CD4-positive, alpha-beta T cell (primary cell): ENCODE results near the gene SHF. TPM values are rescaled to one million over a fixed set of nuclear protein-coding genes. Genes with fewer than 3 reads are reported as not detected.

Source experiments
- ATAC-seq: fragments of 200-7000 bp; cut with Tn5 transposase; one replicate; pipeline ENCODE4 v1.10.0; 2022; ENCODE audit warnings: mild to moderate bottlenecking; ENCODE audit not compliant: poor library complexity
- CTCF ChIA-PET: fragments of 350-600 bp; sonication (Branson Sonifier 250); formaldehyde crosslinking; loops from one replicate; lab custom pipeline; 2021; ENCODE audit warnings: antibody characterized with exemption, inconsistent platforms; lab: Charles Lee
- POLR2A ChIA-PET: fragments of 350-600 bp; sonication (Branson Sonifier 250); formaldehyde crosslinking; loops from one replicate; lab custom pipeline; 2021; ENCODE audit warnings: antibody characterized with exemption, inconsistent platforms; lab: Charles Lee
- DNase-seq, 14 experiments: peaks; one replicate each; pipeline ENCODE4 v3.0.0-alpha.2; 2013 to 2020; ENCODE audit warnings: mixed read lengths in 2 of 14
- H3K27ac ChIP-seq, 2 donors: one replicate each; pipeline versions ENCODE4 v1.5.1 to v1.7.0; 2013; ENCODE audit warnings: low read length in 2 of 2, low read depth in 1 of 2, mild to moderate bottlenecking in 1 of 2
- H3K27me3 ChIP-seq, 2 experiments: 1 replicate in 1 of 2; 2 replicates in 1 of 2; pipeline versions ENCODE4 v1.6.1 to v1.7.0; 2013; ENCODE audit warnings: low read length in 2 of 2, control low read depth in 1 of 2, mild to moderate bottlenecking in 1 of 2, moderate library complexity in 1 of 2; ENCODE audit not compliant: insufficient read depth in 2 of 2, control insufficient read depth in 1 of 2
- H3K36me3 ChIP-seq: one replicate; pipeline ENCODE4 v1.6.1; 2013; ENCODE audit warnings: low read length, control low read depth; ENCODE audit not compliant: insufficient read depth
- H3K4me1 ChIP-seq: one replicate; pipeline ENCODE4 v1.6.1; 2013; ENCODE audit warnings: low read length, control low read depth; ENCODE audit not compliant: insufficient read depth
- H3K4me3 ChIP-seq: one replicate; pipeline ENCODE4 v1.5.1; 2013; ENCODE audit warnings: mild to moderate bottlenecking, low read length, moderate library complexity
- H3K9me3 ChIP-seq, 2 experiments: 1 replicate in 1 of 2; 2 replicates in 1 of 2; pipeline versions ENCODE4 v1.6.1 to v1.7.0; 2013; ENCODE audit warnings: low read length in 2 of 2, mild to moderate bottlenecking in 2 of 2, control low read depth in 1 of 2, moderate library complexity in 1 of 2; ENCODE audit not compliant: control insufficient read depth in 1 of 2, insufficient read depth in 1 of 2
- H3K27ac Mint-ChIP-seq: one replicate; pipeline ENCODE4 v1.8.0; 2020; ENCODE audit warnings: mixed read lengths
- H3K27me3 Mint-ChIP-seq: one replicate; pipeline ENCODE4 v1.8.0; 2021; ENCODE audit warnings: mixed read lengths
- H3K36me3 Mint-ChIP-seq: one replicate; pipeline ENCODE4 v1.8.0; 2021; ENCODE audit warnings: low read depth, mixed read lengths
- H3K4me1 Mint-ChIP-seq: one replicate; pipeline ENCODE4 v1.8.0; 2021; ENCODE audit warnings: low read depth, mixed read lengths
- H3K4me3 Mint-ChIP-seq: one replicate; pipeline ENCODE4 v1.8.0; 2020; ENCODE audit warnings: mild to moderate bottlenecking, mixed read lengths
- H3K9me3 Mint-ChIP-seq: one replicate; pipeline ENCODE4 v1.8.0; 2020; ENCODE audit warnings: mixed read lengths
- intact Hi-C, 2 experiments: fragments of 100-400 bp; cut with DNase I in 1 of 2; cut with micrococcal nuclease in 1 of 2; formaldehyde crosslinking; loops; one replicate each; pipeline versions ENCODE4 v1.15.1 to v1.9.0; 2023 to 2025; cut with DNase I, micrococcal nuclease
- total RNA-seq, 174 experiments: library from RNA in 2 of 174; stranded (reverse) in 2 of 174; gene quantifications; one replicate each; pipeline ENCODE4 v1.2.3 and lab custom pipeline; 2021 to 2026
- TF ChIP-seq, protein P1 (sequence below): fragments of 200-600 bp; IDR thresholded peaks from one replicate; pipeline ENCODE4 v1.8.0; 2022; ENCODE audit warnings: antibody characterized with exemption, mild to moderate bottlenecking

Gene SHF
- total RNA-seq, 2 experiments from 2014 or later: 3.7 to 3.9 TPM

DNA sequence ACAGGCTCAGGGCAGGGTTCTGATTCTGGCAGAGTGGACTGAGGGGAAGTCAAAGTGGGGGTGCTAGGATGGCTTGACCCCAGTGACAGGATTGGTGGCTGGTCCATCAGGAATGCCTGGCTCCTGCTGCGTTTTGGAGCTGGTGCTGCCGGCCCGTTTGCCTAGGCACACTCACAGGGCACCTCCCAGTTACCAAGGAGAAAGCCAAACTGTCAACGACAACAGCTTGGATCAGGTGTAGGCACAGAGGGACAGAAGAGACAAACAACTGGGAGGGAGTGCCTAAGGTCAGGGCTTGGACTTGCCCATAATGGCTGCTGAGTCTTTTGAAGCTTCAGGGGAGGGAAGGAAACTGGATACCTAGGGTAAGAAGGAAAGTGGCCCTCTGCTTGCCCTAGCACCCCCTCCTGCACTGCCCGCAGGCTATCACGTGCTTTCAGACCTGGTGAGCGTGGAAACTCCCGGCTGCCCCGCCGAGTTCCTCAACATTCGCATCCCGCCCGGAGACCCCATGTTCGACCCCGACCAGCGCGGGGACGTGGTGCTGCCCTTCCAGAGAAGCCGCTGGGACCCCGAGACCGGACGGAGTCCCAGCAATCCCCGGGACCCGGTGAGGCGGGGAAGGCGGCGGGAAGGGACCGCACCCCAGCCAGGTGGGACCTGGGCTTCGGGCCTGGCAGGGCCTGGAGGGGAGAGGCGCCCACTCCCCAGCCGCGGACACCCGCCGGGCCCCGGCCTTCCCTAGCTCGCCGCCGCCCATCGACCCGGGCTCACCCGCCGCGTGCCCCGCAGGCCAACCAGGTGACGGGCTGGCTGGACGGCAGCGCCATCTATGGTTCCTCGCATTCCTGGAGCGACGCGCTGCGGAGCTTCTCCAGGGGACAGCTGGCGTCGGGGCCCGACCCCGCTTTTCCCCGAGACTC is 52.8 kb downstream of the SHF start:
- Histone ChIP-seq H3K27me3 (peaks cover 39 to 41% of the 10 kb centered on the region in 2 experiments), H3K4me1 (peaks cover 20% of the 10 kb centered on the region), H3K36me3 (no peaks in the 10 kb centered on the region), H3K27ac (no peak overlapping the region), H3K9me3 (no peaks in the 10 kb centered on the region), H3K4me3 (peak overlapping the region; percentile 31)
- H3K27me3 Mint-ChIP-seq: peaks cover 65% of the 10 kb centered on the region
- peak; percentile 71 for ATAC-seq
- H3K9me3 Mint-ChIP-seq: no peaks in the 10 kb centered on the region
- peak overlapping the region; percentile 78 for H3K4me3 Mint-ChIP-seq
- CTCF ChIA-PET: interaction anchor here (1.1 to 2.9 kb wide), 2 partner anchors 9 to 17 kb away, joined by 3 to 9 read pairs; no protein-coding TSS in a partner anchor
- peak in 6 of 14 experiments; percentile 16 to 55 (median 34) for DNase-seq
- no peaks in the 10 kb centered on the region for H3K36me3 Mint-ChIP-seq
- H3K4me1 Mint-ChIP-seq: peaks cover 16% of the 10 kb centered on the region
- TF ChIP-seq, protein P1, sequence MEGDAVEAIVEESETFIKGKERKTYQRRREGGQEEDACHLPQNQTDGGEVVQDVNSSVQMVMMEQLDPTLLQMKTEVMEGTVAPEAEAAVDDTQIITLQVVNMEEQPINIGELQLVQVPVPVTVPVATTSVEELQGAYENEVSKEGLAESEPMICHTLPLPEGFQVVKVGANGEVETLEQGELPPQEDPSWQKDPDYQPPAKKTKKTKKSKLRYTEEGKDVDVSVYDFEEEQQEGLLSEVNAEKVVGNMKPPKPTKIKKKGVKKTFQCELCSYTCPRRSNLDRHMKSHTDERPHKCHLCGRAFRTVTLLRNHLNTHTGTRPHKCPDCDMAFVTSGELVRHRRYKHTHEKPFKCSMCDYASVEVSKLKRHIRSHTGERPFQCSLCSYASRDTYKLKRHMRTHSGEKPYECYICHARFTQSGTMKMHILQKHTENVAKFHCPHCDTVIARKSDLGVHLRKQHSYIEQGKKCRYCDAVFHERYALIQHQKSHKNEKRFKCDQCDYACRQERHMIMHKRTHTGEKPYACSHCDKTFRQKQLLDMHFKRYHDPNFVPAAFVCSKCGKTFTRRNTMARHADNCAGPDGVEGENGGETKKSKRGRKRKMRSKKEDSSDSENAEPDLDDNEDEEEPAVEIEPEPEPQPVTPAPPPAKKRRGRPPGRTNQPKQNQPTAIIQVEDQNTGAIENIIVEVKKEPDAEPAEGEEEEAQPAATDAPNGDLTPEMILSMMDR: no peak
- no peak overlapping the region for H3K27ac Mint-ChIP-seq
- intact Hi-C loops: no loop called here
- POLR2A ChIA-PET: interaction anchor here (1.5 kb wide), 1 partner anchor 29 kb away, joined by 4 read pairs; no protein-coding TSS in a partner anchor

DNA sequence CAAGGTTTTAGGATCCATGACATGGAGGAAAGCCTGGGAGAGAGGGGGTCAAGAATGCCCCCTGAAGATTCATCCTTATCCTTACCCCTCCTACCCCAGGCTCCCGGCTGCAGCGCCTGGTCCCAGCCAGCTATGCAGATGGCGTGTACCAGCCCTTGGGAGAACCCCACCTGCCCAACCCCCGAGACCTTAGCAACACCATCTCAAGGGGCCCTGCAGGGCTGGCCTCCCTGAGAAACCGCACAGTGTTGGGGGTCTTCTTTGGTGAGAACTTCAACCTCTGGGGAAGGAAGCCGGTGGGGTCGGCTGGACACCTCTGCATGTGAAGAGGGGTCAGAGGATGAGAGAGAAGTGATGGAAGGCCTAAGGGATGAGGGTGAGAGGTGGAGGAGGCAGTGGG is 53.7 kb downstream of the SHF start:
- no peak overlapping the region for H3K27ac Mint-ChIP-seq
- peaks cover 66% of the 10 kb centered on the region for H3K27me3 Mint-ChIP-seq
- H3K27me3 ChIP-seq: peaks cover 47 to 49% of the 10 kb centered on the region in 2 experiments

DNA sequence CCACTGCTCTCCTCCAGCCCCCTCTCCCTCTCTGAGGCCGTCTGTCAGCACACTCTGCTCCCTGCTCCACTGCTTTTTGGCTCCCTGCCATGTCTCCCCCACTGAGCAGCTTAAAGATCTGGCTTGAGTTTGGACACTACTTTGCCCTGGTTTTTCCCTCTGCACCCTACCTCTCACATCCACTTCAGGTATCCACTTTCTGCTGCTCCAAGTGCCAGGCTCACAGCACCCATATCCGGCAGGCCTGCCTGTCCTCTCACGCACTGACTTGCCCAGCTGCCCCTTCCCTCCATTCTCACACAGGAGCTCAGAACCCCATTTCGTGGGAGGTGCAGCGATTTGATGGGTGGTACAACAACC is 54.2 kb downstream of the SHF start:
- Mint-ChIP-seq H3K9me3 (no peaks in the 10 kb centered on the region), H3K27me3 (peaks cover 71% of the 10 kb centered on the region), H3K36me3 (no peaks in the 10 kb centered on the region), H3K4me1 (peaks cover 19% of the 10 kb centered on the region), H3K27ac (no peak overlapping the region), H3K4me3 (no peak overlapping the region)
- intact Hi-C loops: no loop called here
- TF ChIP-seq, protein P1: no peak
- peaks cover 52 to 54% of the 10 kb centered on the region in 2 experiments for H3K27me3 ChIP-seq
- DNase-seq (no peak), ATAC-seq (no peak)
- POLR2A ChIA-PET: interaction anchor here (1.5 kb wide), 1 partner anchor 30 kb away, joined by 4 read pairs; no protein-coding TSS in a partner anchor
- peaks cover 0 to 8% of the 10 kb centered on the region in 2 experiments for H3K9me3 ChIP-seq
- no peaks in the 10 kb centered on the region for H3K36me3 ChIP-seq
- H3K4me1 ChIP-seq: peaks cover 32% of the 10 kb centered on the region
- no peak overlapping the region for H3K27ac ChIP-seq
- no peak overlapping the region for H3K4me3 ChIP-seq
- CTCF ChIA-PET: interaction anchor here (1.6 to 2.9 kb wide), 2 partner anchors 15 to 34 kb away, joined by 5 to 9 read pairs; no protein-coding TSS in a partner anchor

More for the DNA sequence above, 53.7 kb downstream of the SHF start:
- no peaks in the 10 kb centered on the region for H3K36me3 Mint-ChIP-seq
- H3K9me3 Mint-ChIP-seq: no peaks in the 10 kb centered on the region
- ATAC-seq (no peak), DNase-seq (no peak)
- CTCF ChIA-PET: interaction anchor here (2.9 kb wide), 1 partner anchor 16 kb away, joined by 9 read pairs; no protein-coding TSS in a partner anchor
- H3K27ac ChIP-seq: no peak overlapping the region
- H3K9me3 ChIP-seq: peaks cover 0 to 4% of the 10 kb centered on the region in 2 experiments
- peak overlapping the region; percentile 78 for H3K4me3 Mint-ChIP-seq
- TF ChIP-seq, protein P1: no peak
- no peaks in the 10 kb centered on the region for H3K36me3 ChIP-seq
- peaks cover 16% of the 10 kb centered on the region for H3K4me1 Mint-ChIP-seq
- intact Hi-C loops: no loop called here
- no peak overlapping the region for H3K4me3 ChIP-seq
- POLR2A ChIA-PET: interaction anchor here (1.5 kb wide), 1 partner anchor 30 kb away, joined by 4 read pairs; no protein-coding TSS in a partner anchor
- H3K4me1 ChIP-seq: peaks cover 29% of the 10 kb centered on the region
